Measurements from ENCODE around the gene AGBL2.
"Not testable (repeated sequence)": the region's sequence is repeated elsewhere in the genome, so short reads cannot be mapped to it uniquely, and the experiment has no call there.

DNA sequence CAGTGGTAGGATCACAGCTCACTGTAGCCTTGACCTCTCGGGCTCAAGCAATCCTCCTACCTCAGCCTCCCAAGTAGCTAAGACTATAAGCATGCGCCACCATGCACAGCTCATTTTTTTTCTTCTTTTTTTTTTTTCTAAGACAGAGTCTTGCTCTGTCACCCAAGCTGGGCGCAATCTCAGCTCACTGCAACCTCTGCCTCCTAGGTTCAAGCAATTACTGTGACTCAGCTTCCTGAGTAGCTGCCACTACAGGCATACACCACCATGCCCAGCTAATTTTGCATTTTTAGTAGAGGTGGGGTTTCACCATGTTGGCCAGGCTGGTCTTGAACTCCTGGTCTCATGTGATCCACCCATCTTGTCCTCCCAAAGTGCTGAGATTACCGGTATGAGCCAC is 50.2 kb downstream of the AGBL2 start:
- not testable (repeated sequence) for TF ChIP-seq CTCF, POLR2A, POLR2AphosphoS5 (IDR thresholded peaks at IDR 0.05)
